Bronchial epithelial cell (primary cell): ENCODE results near the gene STARD13. TPM values are rescaled to one million over a fixed set of nuclear protein-coding genes. Genes with fewer than 3 reads are reported as not detected.

ENCODE experiments used
- DNase-seq: peaks from one replicate; pipeline ENCODE4 v3.0.0-alpha.2; 2010; ENCODE audit warnings: low read depth
- FAIRE-seq: peaks from 2 replicates; lab custom pipeline; 2011; peaks lifted over from hg19 to GRCh38; lab: Jason Lieb, UNC
- H3K27me3 ChIP-seq: 2 replicates; pipeline ENCODE4 v1.5.1; 2011; ENCODE audit warnings: low read length; ENCODE audit not compliant: control insufficient read depth, insufficient read depth
- H3K36me3 ChIP-seq: 2 replicates; pipeline ENCODE4 v1.5.1; 2011; ENCODE audit warnings: low read length; ENCODE audit not compliant: control insufficient read depth, insufficient read depth
- H3K4me3 ChIP-seq: 2 replicates; pipeline ENCODE4 v1.5.1; 2011; ENCODE audit warnings: mild to moderate bottlenecking, low read depth, low read length, control low read depth
- CTCF ChIP-seq: IDR thresholded peaks from 2 replicates; pipeline ENCODE4 v1.5.1; 2011; ENCODE audit warnings: mild to moderate bottlenecking, moderate library complexity, low read length, control low read depth, inconsistent platforms; ENCODE audit not compliant: insufficient read depth, severe bottlenecking
- total RNA-seq: library from RNA; depleted of rRNA; stranded (reverse); fragments of >200 nt; gene quantifications from 2 replicates; pipeline ENCODE4 v1.2.1, GENCODE V29; 2014

Gene STARD13
- total RNA-seq, 1 donor from 2014 or later, result 2.1 TPM

GRCh38 chr13:33199289-33199850 is 86.2 kb downstream of the STARD13 start:
- no peaks in the 10 kb centered on the region for H3K27me3 ChIP-seq
- FAIRE-seq (no peak), DNase-seq (no peak)
- no peak for TF ChIP-seq CTCF
- no peaks in the 10 kb centered on the region for H3K36me3 ChIP-seq
- H3K4me3 ChIP-seq, result no peak overlapping the region

GRCh38 chr13:33197541-33197971 is 88.0 kb downstream of the STARD13 start:
- DNase-seq (no peak), FAIRE-seq (no peak)
- Histone ChIP-seq H3K36me3 (no peaks in the 10 kb centered on the region), H3K27me3 (no peaks in the 10 kb centered on the region), H3K4me3 (no peak overlapping the region)
- no peak for TF ChIP-seq CTCF

- Histone ChIP-seq H3K36me3 (no peaks in the 10 kb centered on the region), H3K27me3 (no peaks in the 10 kb centered on the region), H3K4me3 (no peak overlapping the region)
- DNase-seq (no peak), FAIRE-seq (no peak)
- no peak for TF ChIP-seq CTCF
Measured at GRCh38 chr13:33196767-33197166, 88.8 kb downstream of the STARD13 start.

GRCh38 chr13:33195693-33196464 is 89.7 kb downstream of the STARD13 start:
- FAIRE-seq (no peak), DNase-seq (no peak)
- no peak overlapping the region for H3K4me3 ChIP-seq
- no peaks in the 10 kb centered on the region for H3K27me3 ChIP-seq
- no peaks in the 10 kb centered on the region for H3K36me3 ChIP-seq
- no peak for TF ChIP-seq CTCF

GRCh38 chr13:33194820-33195692 is 90.5 kb downstream of the STARD13 start:
- FAIRE-seq, result no peak
- Histone ChIP-seq H3K4me3 (no peak overlapping the region), H3K27me3 (no peaks in the 10 kb centered on the region), H3K36me3 (no peaks in the 10 kb centered on the region)
- DNase-seq, result peak; percentile 39
- TF ChIP-seq CTCF, result no peak
